GM12878 (cell line): ENCODE data around the gene ZNF22. TPM values are rescaled to one million over a fixed set of nuclear protein-coding genes. Genes with fewer than 3 reads are reported as not detected.

ENCODE experiments used
- CREB1 ChIP-seq: IDR thresholded peaks from 2 replicates; pipeline ENCODE4 v1.6.1; 2012; ENCODE audit warnings: low read depth, mild to moderate bottlenecking, inconsistent platforms
- E2F8 ChIP-seq: fragments of 450-650 bp; IDR thresholded peaks from 2 replicates; pipeline ENCODE4 v1.6.1; 2018; ENCODE audit warnings: mild to moderate bottlenecking, low read depth, moderate library complexity; ENCODE audit not compliant: partially characterized antibody
- EED ChIP-seq: sonication (generic); IDR thresholded peaks from 2 replicates; pipeline ENCODE4 v1.6.1; 2016; ENCODE audit warnings: antibody characterized with exemption, low read depth
- ELK1 ChIP-seq: IDR thresholded peaks from 2 replicates; pipeline ENCODE4 v1.6.1; 2012; ENCODE audit warnings: low read depth, low read length, improper control_type of control experiment
- HDAC6 ChIP-seq: fragments of 200-600 bp; sonication (generic); IDR thresholded peaks from one replicate; pipeline ENCODE4 v1.8.0; 2017; ENCODE audit warnings: antibody characterized with exemption; ENCODE audit not compliant: unreplicated experiment
- IRF5 ChIP-seq: fragments of 450-650 bp; IDR thresholded peaks from 2 replicates; pipeline ENCODE4 v1.6.1; 2017; ENCODE audit warnings: borderline replicate concordance
- JUND ChIP-seq: IDR thresholded peaks from 2 replicates; pipeline ENCODE4 v1.6.1; 2012; ENCODE audit warnings: low read depth, mild to moderate bottlenecking, low read length, improper control_type of control experiment, moderate library complexity
- KAT2A ChIP-seq: conservative IDR thresholded peaks from 2 replicates; pipeline ENCODE4 v1.6.1; 2011; ENCODE audit warnings: low read depth, low read length; ENCODE audit not compliant: control insufficient read depth
- LARP7 ChIP-seq: fragments of 450-650 bp; IDR thresholded peaks from 2 replicates; pipeline ENCODE4 v1.6.1; 2017; ENCODE audit warnings: mild to moderate bottlenecking
- POLR2AphosphoS2 ChIP-seq: IDR thresholded peaks from 2 replicates; pipeline ENCODE4 v1.6.1; 2011; ENCODE audit warnings: low read depth, mild to moderate bottlenecking, low read length, improper control_type of control experiment, moderate library complexity
- USF1 ChIP-seq: IDR thresholded peaks from 2 replicates; pipeline ENCODE4 v1.6.1; 2011; ENCODE audit warnings: borderline replicate concordance, low read depth, mild to moderate bottlenecking, moderate library complexity, mixed read lengths, low read length; ENCODE audit not compliant: insufficient read depth; ENCODE audit errors: extremely low read length
- ZBED1 ChIP-seq: IDR thresholded peaks from 2 replicates; pipeline ENCODE4 v1.6.1; 2016; ENCODE audit warnings: borderline replicate concordance
- polyA plus RNA-seq, 11 experiments: library from polyadenylated mRNA; depleted of rRNA in 4 of 11; unstranded in 6 of 11; stranded (reverse) in 5 of 11; fragments of >200 nt; fragmentation: Nextera tagmentation in 4 of 11; fragmentation: Illumina TruSeq in 1 of 11; extraction: Ambion mirVana in 4 of 11; extraction: Trizol in 1 of 11; gene quantifications; 1 replicate in 1 of 11; 2 replicates in 10 of 11; pipeline versions ENCODE4 v1.2.1 to v1.2.3, GENCODE V29; 2011 to 2016; ENCODE audit warnings: inconsistent platforms in 2 of 11, missing spikeins in 2 of 11, low read depth in 1 of 11
- total RNA-seq, 4 experiments: library from RNA; depleted of rRNA in 3 of 4; stranded (reverse); fragments of >200 nt in 3 of 4; fragmentation: Illumina TruSeq in 1 of 4; extraction: Trizol in 1 of 4; gene quantifications; 2 replicates each; pipeline versions ENCODE4 v1.2.1 to v1.2.3, GENCODE V29; 2013 to 2021

Gene ZNF22
- total and polyA plus RNA-seq, 10 of the 15 experiments (the other 5 are each of a cell fraction or from before 2014, with no cell fraction given), result 31.1 to 74.4 (median 43.8) TPM

- TF ChIP-seq E2F8 (no peak), USF1 (no peak), CREB1 (no peak), KAT2A (no peak), ZBED1 (no peak), LARP7 (no peak), EED (no peak), ELK1 (no peak), POLR2AphosphoS2 (no peak), HDAC6 (no peak), IRF5 (no peak), JUND (no peak)
Observed at GRCh38 chr10:44989597-44990301, 11.0 kb upstream of the ZNF22 start (continued).
